Panc1 (cell line): ENCODE results near the gene TTYH2. TPM values are rescaled to one million over a fixed set of nuclear protein-coding genes. Genes with fewer than 3 reads are reported as not detected.

ENCODE experiments used
- ATAC-seq: fragments of 200-7000 bp; cut with Tn5 transposase; 2 replicates; pipeline ENCODE4 v1.9.1; 2020; ENCODE audit warnings: mild to moderate bottlenecking, moderate library complexity
- BruUV-seq: library from RNA; stranded (reverse); fragments of 400-500 nt; replicated peaks from 2 replicates; lab custom pipeline; 2021; lab: Mats Ljungman, UMichigan
- CTCF ChIA-PET: fragments of 300-600 bp; sonication (Branson Sonifier 250); formaldehyde crosslinking; loops from one replicate; lab custom pipeline; 2022; ENCODE audit warnings: antibody characterized with exemption; lab: Charles Lee
- POLR2A ChIA-PET: fragments of 300-600 bp; sonication (Branson Sonifier 250); formaldehyde crosslinking; loops from one replicate; lab custom pipeline; 2022; ENCODE audit warnings: antibody characterized with exemption; lab: Charles Lee
- DNase-seq: peaks from one replicate; pipeline ENCODE4 v3.0.0-alpha.2; 2010; ENCODE audit warnings: low read depth, low spot score
- H3K27ac ChIP-seq: 2 replicates; pipeline ENCODE4 v1.5.1; 2011; ENCODE audit warnings: mild to moderate bottlenecking, low read length, inconsistent platforms
- H3K27me3 ChIP-seq: fragments of 200-500 bp; sonication (Bioruptor generic); 2 replicates; pipeline ENCODE4 v1.6.0; 2014; ENCODE audit warnings: low read length, inconsistent platforms; ENCODE audit not compliant: control insufficient read depth, insufficient read depth
- H3K36me3 ChIP-seq: fragments of 200-500 bp; sonication (Bioruptor generic); 2 replicates; pipeline ENCODE4 v1.5.1; 2014; ENCODE audit warnings: inconsistent platforms, mild to moderate bottlenecking, low read length, moderate library complexity; ENCODE audit not compliant: control insufficient read depth, insufficient read depth
- H3K4me1 ChIP-seq: 2 replicates; pipeline ENCODE4 v1.5.1; 2011; ENCODE audit warnings: inconsistent platforms, mild to moderate bottlenecking, low read length, moderate library complexity; ENCODE audit not compliant: control insufficient read depth, insufficient read depth
- H3K4me3 ChIP-seq, 2 experiments: 2 replicates each; pipeline ENCODE4 v1.5.1; 2011 to 2012; ENCODE audit warnings: low read depth in 2 of 2, low read length in 2 of 2, mild to moderate bottlenecking in 2 of 2, inconsistent platforms in 1 of 2, moderate library complexity in 1 of 2
- H3K9me3 ChIP-seq: fragments of 200-500 bp; sonication (Bioruptor generic); 2 replicates; pipeline ENCODE4 v1.5.1; 2014; ENCODE audit warnings: low read depth, mild to moderate bottlenecking, inconsistent platforms, low read length, moderate library complexity; ENCODE audit not compliant: control insufficient read depth, insufficient read depth
- CTCF ChIP-seq: fragments of 450-650 bp; IDR thresholded peaks from 2 replicates; pipeline ENCODE4 v1.5.1; 2017; ENCODE audit warnings: mild to moderate bottlenecking
- POLR2AphosphoS5 ChIP-seq: IDR thresholded peaks from 2 replicates; pipeline ENCODE4 v1.6.1; 2012; ENCODE audit warnings: mild to moderate bottlenecking, low read depth, low read length, moderate library complexity
- REST ChIP-seq, 2 experiments: IDR thresholded peaks; 2 replicates each; pipeline ENCODE4 v1.6.1; 2011 to 2012; ENCODE audit warnings: low read depth in 2 of 2, control low read depth in 1 of 2, low read length in 1 of 2, mild to moderate bottlenecking in 1 of 2, moderate library complexity in 1 of 2; ENCODE audit not compliant: insufficient read depth in 1 of 2
- SIN3A ChIP-seq: IDR thresholded peaks from 2 replicates; pipeline ENCODE4 v1.6.1; 2012; ENCODE audit warnings: low read depth, mild to moderate bottlenecking, low read length, moderate library complexity, borderline replicate concordance; ENCODE audit not compliant: insufficient read depth
- TCF7L2 ChIP-seq: IDR thresholded peaks from 2 replicates; pipeline ENCODE4 v1.6.1; 2011; ENCODE audit warnings: mild to moderate bottlenecking, low read depth, low read length, inconsistent platforms
- in situ Hi-C: cut with HindIII; loops from 2 replicates; pipeline ENCODE4 v1.10.0; 2016; ENCODE audit warnings: low sequenced_read_pairs, low pct_unique_long_range_greater_than_20kb
- intact Hi-C: fragments of 100-400 bp; cut with micrococcal nuclease; formaldehyde crosslinking; loops from one replicate; pipeline ENCODE4 v1.10.0; 2022; ENCODE audit not compliant: unreplicated experiment
- total RNA-seq: library from RNA; stranded (reverse); gene quantifications from one replicate; pipeline ENCODE4 v1.2.1, GENCODE V29; 2021; ENCODE audit not compliant: unreplicated experiment

The TTYH2 gene
- total RNA-seq, 1 experiment from 2014 or later: 8.3 TPM

GRCh38 chr17:74197801-74198200, 15.6 kb upstream of the TTYH2 start:
- H3K4me1 ChIP-seq: peaks cover 7% of the 10 kb centered on the region; the same call in 1 of the 2 replicates
- ATAC-seq: no peak
- no peak for DNase-seq
- H3K9me3 ChIP-seq: no peaks in the 10 kb centered on the region
- POLR2A ChIA-PET: no interaction called here
- no peak overlapping the region for H3K27ac ChIP-seq
- no peak overlapping the region for H3K4me3 ChIP-seq
- H3K27me3 ChIP-seq: peaks cover 7% of the 10 kb centered on the region; the same call in 1 of the 2 replicates
- in situ Hi-C loops (no loop called here), intact Hi-C loops (no loop called here)
- no TSS peak for BruUV-seq
- CTCF ChIA-PET: no interaction called here
- TF ChIP-seq SIN3A: no peak
- H3K36me3 ChIP-seq: no peaks in the 10 kb centered on the region

GRCh38 chr17:74198694-74199093, 14.7 kb upstream of the TTYH2 start:
- intact Hi-C loops: no loop called here
- peaks cover 2% of the 10 kb centered on the region; the same call in 1 of the 2 replicates for H3K36me3 ChIP-seq
- ChIA-PET POLR2A (no interaction called here), CTCF (interaction anchor here (0.6 kb wide), 1 partner anchor 197 kb away, joined by 4 read pairs; no protein-coding TSS in a partner anchor)
- TF ChIP-seq CTCF (no peak), TCF7L2 (no peak), SIN3A (no peak), POLR2AphosphoS5 (no peak)
- H3K4me3 ChIP-seq: no peak overlapping the region
- peaks cover 4% of the 10 kb centered on the region; the same call in 1 of the 2 replicates for H3K4me1 ChIP-seq
- no TSS peak for BruUV-seq
- H3K27me3 ChIP-seq: peaks cover 7% of the 10 kb centered on the region; the same call in 1 of the 2 replicates
- in situ Hi-C loops: no loop called here
- H3K27ac ChIP-seq: no peak overlapping the region
- ATAC-seq (no peak), DNase-seq (no peak)
- no peaks in the 10 kb centered on the region for H3K9me3 ChIP-seq

GRCh38 chr17:74199306-74200092, 13.9 kb upstream of the TTYH2 start:
- POLR2A ChIA-PET: interaction anchor here (1.1 kb wide), 1 partner anchor 11 kb away, joined by 4 read pairs; no protein-coding TSS in a partner anchor
- intact Hi-C loops: no loop called here
- in situ Hi-C loops: no loop called here
- ATAC-seq (peak; percentile 79), DNase-seq (no peak)
- H3K9me3 ChIP-seq: no peaks in the 10 kb centered on the region
- no peak overlapping the region for H3K27ac ChIP-seq
- H3K27me3 ChIP-seq: peaks cover 7% of the 10 kb centered on the region; the same call in 1 of the 2 replicates
- no TSS peak for BruUV-seq
- CTCF ChIA-PET: interaction anchor here (0.5 to 1.2 kb wide), 14 partner anchors 9 to 918 kb away, joined by 3 to 8 read pairs (median 4); no protein-coding TSS in a partner anchor
- H3K36me3 ChIP-seq: peaks cover 10% of the 10 kb centered on the region; the same call in 1 of the 2 replicates
- H3K4me1 ChIP-seq: peaks cover 4% of the 10 kb centered on the region; the same call in 1 of the 2 replicates
- TF ChIP-seq CTCF (peak; percentile 100), POLR2AphosphoS5 (no peak), TCF7L2 (no peak), REST (IDR thresholded peaks at IDR 0.05; ENCODE audit: insufficient read depth in 1 of 2, low read depth in 2 of 2, low read length in 1 of 2) (no peak)
- H3K4me3 ChIP-seq: peak overlapping the region in 1 of 2 experiments; percentile 26; a peak in 2 of 4 replicates
